HG03159 (cell line): ENCODE data around the gene EFNB2.

ENCODE experiments used
- ATAC-seq: cut with Tn5 transposase; IDR thresholded peaks from one replicate; pipeline ENCODE4 v1.9.1; 2021; ENCODE audit warnings: mild to moderate bottlenecking, moderate library complexity; ENCODE audit not compliant: unreplicated experiment

The EFNB2 gene

GRCh38 chr13:106535552-106536243, at the start of gene EFNB2:
EFNB2 (minus strand) TSS chr13:106535662; CDS start chr13:106534964, 698 bp downstream.
- peak; percentile 96 for ATAC-seq

GRCh38 chr13:106581225-106581624, 45.8 kb upstream of the EFNB2 start:
- no peak for ATAC-seq

- ATAC-seq: no peak
These were observed 40.4 kb upstream of the EFNB2 start for GRCh38 chr13:106575896-106576295.

- no peak for ATAC-seq
These were observed 38.4 kb upstream of the EFNB2 start for GRCh38 chr13:106573868-106574267.

- no peak for ATAC-seq
These were observed 37.9 kb upstream of the EFNB2 start for GRCh38 chr13:106573284-106573846.

- ATAC-seq: no peak
These were observed 34.9 kb upstream of the EFNB2 start for GRCh38 chr13:106570299-106570852.

- ATAC-seq: no peak
These were observed 34.0 kb upstream of the EFNB2 start for GRCh38 chr13:106569233-106570095.

GRCh38 chr13:106568299-106569003, 33.0 kb upstream of the EFNB2 start:
- ATAC-seq: peak; percentile 32

GRCh38 chr13:106567474-106568298, 32.2 kb upstream of the EFNB2 start, which contains the start of gene ARGLU1:
ARGLU1 (minus strand) TSS chr13:106568137; CDS start chr13:106567919, 218 bp downstream.
- peak; percentile 74 for ATAC-seq

- ATAC-seq: peak; percentile 45
These were observed 31.4 kb upstream of the EFNB2 start for GRCh38 chr13:106566641-106567473.

- ATAC-seq: no peak
These were observed 29.8 kb upstream of the EFNB2 start for GRCh38 chr13:106565127-106565775.

GRCh38 chr13:106562301-106562700, 26.8 kb upstream of the EFNB2 start:
- no peak for ATAC-seq

GRCh38 chr13:106561551-106562170, 26.2 kb upstream of the EFNB2 start:
- ATAC-seq: peak; percentile 79

GRCh38 chr13:106560821-106561220, 25.4 kb upstream of the EFNB2 start:
- peak; percentile 35 for ATAC-seq

GRCh38 chr13:106558527-106558926, 23.1 kb upstream of the EFNB2 start:
- ATAC-seq: no peak

- no peak for ATAC-seq
These were observed 20.3 kb upstream of the EFNB2 start for GRCh38 chr13:106555631-106556328.

- no peak for ATAC-seq
These were observed 16.3 kb upstream of the EFNB2 start for GRCh38 chr13:106551751-106552150.
